Spleen (tissue), 11 donors: Measurements from ENCODE around the gene NUSAP1. TPM values are rescaled to one million over a fixed set of nuclear protein-coding genes. Genes with fewer than 3 reads are reported as not detected.
"Not testable (repeated sequence)": the region's sequence is repeated elsewhere in the genome, so short reads cannot be mapped to it uniquely, and the experiment has no call there.

Experiments
- DNase-seq: peaks from one replicate; pipeline ENCODE4 v3.0.0-alpha.2; 2020
- H3K27ac ChIP-seq, 8 donors: fragments of 200-600 bp; sonication (generic) in 7 of 8; 1 replicate in 4 of 8; 2 replicates in 4 of 8; pipeline versions ENCODE4 v1.5.0 to v1.8.0; 2016 to 2021; ENCODE audit warnings: inconsistent platforms in 4 of 8, mild to moderate bottlenecking in 4 of 8, moderate library complexity in 1 of 8
- H3K27me3 ChIP-seq, 7 donors: fragments of 200-600 bp; sonication (generic) in 6 of 7; replicated peaks in 1 of 7; 1 replicate in 4 of 7; 2 replicates in 3 of 7; pipeline versions ENCODE4 v1.5.0 to v1.8.0; 2016 to 2021; ENCODE audit warnings: inconsistent platforms in 3 of 7, mild to moderate bottlenecking in 1 of 7
- H3K36me3 ChIP-seq, 6 donors: fragments of 200-600 bp; sonication (generic) in 5 of 6; 1 replicate in 4 of 6; 2 replicates in 2 of 6; pipeline versions ENCODE4 v1.5.0 to v1.8.0; 2016 to 2021; ENCODE audit warnings: inconsistent platforms in 2 of 6
- H3K4me1 ChIP-seq, 6 donors: fragments of 200-600 bp; sonication (generic) in 5 of 6; 1 replicate in 3 of 6; 2 replicates in 3 of 6; pipeline versions ENCODE4 v1.5.0 to v1.8.0; 2016 to 2021; ENCODE audit warnings: inconsistent platforms in 3 of 6
- H3K4me3 ChIP-seq, 8 donors: fragments of 200-600 bp; sonication (generic) in 7 of 8; 1 replicate in 4 of 8; 2 replicates in 4 of 8; pipeline versions ENCODE4 v1.5.0 to v1.8.0; 2016 to 2021; ENCODE audit warnings: inconsistent platforms in 4 of 8, mild to moderate bottlenecking in 4 of 8, moderate library complexity in 2 of 8
- H3K9me3 ChIP-seq, 8 donors: fragments of 200-600 bp; sonication (generic) in 7 of 8; 1 replicate in 4 of 8; 2 replicates in 4 of 8; pipeline versions ENCODE4 v1.5.0 to v1.8.0; 2016 to 2021; ENCODE audit warnings: inconsistent platforms in 4 of 8
- POLR2A ChIP-seq, 3 donors: fragments of 450-650 bp; IDR thresholded peaks; one replicate each; pipeline ENCODE4 v1.5.1; 2017; ENCODE audit warnings: antibody characterized with exemption in 3 of 3, mild to moderate bottlenecking in 1 of 3
- POLR2AphosphoS5 ChIP-seq, 3 donors: sonication (generic); formaldehyde crosslinking; IDR thresholded peaks; one replicate each; pipeline ENCODE4 v1.5.1; 2017; ENCODE audit warnings: antibody characterized with exemption in 3 of 3
- WGBS, 5 donors: extraction: QIAGEN DNeasy Blood & Tissue Kit in 3 of 5; methylation state at CpG; one replicate each; pipeline versions ENCODE4 v1.1.5 to v1.1.7; 2013 to 2018; 5-methylcytosine and 5-hydroxymethylcytosine counted together
- intact Hi-C: fragments of 100-400 bp; cut with DNase I; formaldehyde crosslinking; loops from one replicate; pipeline ENCODE4 v1.15.0; 2023; ENCODE audit warnings: low total_unique reads
- polyA plus RNA-seq, 3 donors: library from polyadenylated mRNA; stranded (reverse); fragments of 200-250 nt; gene quantifications; one replicate each; pipeline ENCODE4 v1.2.1, GENCODE V29; 2013
- total RNA-seq, 7 donors: library from RNA; depleted of rRNA in 3 of 7; stranded (reverse); fragments of >200 nt in 3 of 7; fragmentation: NEBNext Ultra II Directional in 4 of 7; extraction: Animal tissue kit (Norgen Biotek cat#: 25700) in 4 of 7; gene quantifications; one replicate each; pipeline versions ENCODE4 v1.1.0 to v1.2.1, GENCODE V29; 2016 to 2021
- TF ChIP-seq, protein P1 (sequence below), 11 experiments: fragments of 200-600 bp in 7 of 11; fragments of 450-650 bp in 4 of 11; sonication (generic) in 4 of 11; IDR thresholded peaks in 8 of 11; conservative IDR thresholded peaks in 3 of 11; 1 replicate in 7 of 11; 2 replicates in 4 of 11; pipeline versions ENCODE4 v1.4.0 to v1.8.0; 2016 to 2021; ENCODE audit warnings: antibody characterized with exemption in 11 of 11, inconsistent platforms in 4 of 11, mild to moderate bottlenecking in 1 of 11
- donor health status: healthy with polysubstance abuse.
- donor health status: DM: no; HTN: no; CAD: no; lungs with moderate emphysema.
- donor health status: DM: no; HTN: no; CAD: no.
- donor health status: Bipolar disorder and iron deficiency.
- donor health status: healthy.
- donor health status: DM: no; HTN: no; CAD: no.
- donor health status: DM: yes; HTN: yes; CAD: no.

NUSAP1 gene
- total and polyA plus RNA-seq, 10 donors: 4.0 to 47.5 (median 17.3) TPM

DNA sequence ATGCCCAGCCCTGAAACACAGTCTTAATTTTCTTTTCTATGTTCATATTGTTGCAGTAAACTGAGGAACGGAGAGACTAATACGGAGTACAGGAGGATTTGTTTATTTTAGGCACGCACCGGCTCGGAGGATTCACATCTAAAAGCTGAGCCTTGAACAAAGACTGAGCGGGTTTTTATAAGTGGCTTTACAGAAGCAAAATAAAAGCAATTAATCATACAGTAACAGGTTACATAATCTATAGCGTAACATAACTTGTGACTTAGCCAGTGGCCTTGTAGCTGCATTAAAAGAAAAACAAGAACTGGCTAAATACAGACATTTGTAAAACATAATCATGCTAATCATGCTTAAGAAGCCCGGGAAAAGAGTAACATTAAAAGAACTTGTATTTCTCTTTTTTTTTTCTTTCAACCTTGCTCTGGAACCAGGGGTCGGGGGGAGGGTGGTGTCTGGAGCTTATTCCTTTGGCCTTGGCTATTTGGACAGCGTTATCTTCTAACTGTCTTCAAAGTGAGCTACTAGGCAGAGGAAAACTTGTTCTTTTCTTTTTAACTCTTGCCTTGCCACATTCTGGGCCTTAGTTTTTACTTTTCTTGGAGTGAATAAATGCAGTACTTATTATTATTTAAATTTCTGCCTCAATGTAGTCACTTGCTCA is 17.5 kb downstream of the NUSAP1 start:
- no peak overlapping the region for H3K27ac ChIP-seq
- TF ChIP-seq, protein P1, sequence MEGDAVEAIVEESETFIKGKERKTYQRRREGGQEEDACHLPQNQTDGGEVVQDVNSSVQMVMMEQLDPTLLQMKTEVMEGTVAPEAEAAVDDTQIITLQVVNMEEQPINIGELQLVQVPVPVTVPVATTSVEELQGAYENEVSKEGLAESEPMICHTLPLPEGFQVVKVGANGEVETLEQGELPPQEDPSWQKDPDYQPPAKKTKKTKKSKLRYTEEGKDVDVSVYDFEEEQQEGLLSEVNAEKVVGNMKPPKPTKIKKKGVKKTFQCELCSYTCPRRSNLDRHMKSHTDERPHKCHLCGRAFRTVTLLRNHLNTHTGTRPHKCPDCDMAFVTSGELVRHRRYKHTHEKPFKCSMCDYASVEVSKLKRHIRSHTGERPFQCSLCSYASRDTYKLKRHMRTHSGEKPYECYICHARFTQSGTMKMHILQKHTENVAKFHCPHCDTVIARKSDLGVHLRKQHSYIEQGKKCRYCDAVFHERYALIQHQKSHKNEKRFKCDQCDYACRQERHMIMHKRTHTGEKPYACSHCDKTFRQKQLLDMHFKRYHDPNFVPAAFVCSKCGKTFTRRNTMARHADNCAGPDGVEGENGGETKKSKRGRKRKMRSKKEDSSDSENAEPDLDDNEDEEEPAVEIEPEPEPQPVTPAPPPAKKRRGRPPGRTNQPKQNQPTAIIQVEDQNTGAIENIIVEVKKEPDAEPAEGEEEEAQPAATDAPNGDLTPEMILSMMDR (IDR thresholded peaks at IDR 0.05 in 8 of 11, conservative IDR thresholded peaks at IDR 0.05 in 3 of 11): no peak
- TF ChIP-seq POLR2AphosphoS5 (IDR thresholded peaks at IDR 0.05) (no peak), POLR2A (IDR thresholded peaks at IDR 0.05) (no peak)
- H3K4me3 ChIP-seq: no peak overlapping the region
- no peak for DNase-seq
- 67 to 82% (median 77%) methylated on average over 10 of the region's 10 CpGs for WGBS, 5 donors
- peaks cover 0 to 98% (median 3%) of the 10 kb centered on the region in 6 donors for H3K36me3 ChIP-seq
- H3K27me3 ChIP-seq: no peaks in the 10 kb centered on the region
- H3K9me3 ChIP-seq: no peaks in the 10 kb centered on the region
- H3K4me1 ChIP-seq: no peaks in the 10 kb centered on the region
- intact Hi-C loops: no loop called here

DNA sequence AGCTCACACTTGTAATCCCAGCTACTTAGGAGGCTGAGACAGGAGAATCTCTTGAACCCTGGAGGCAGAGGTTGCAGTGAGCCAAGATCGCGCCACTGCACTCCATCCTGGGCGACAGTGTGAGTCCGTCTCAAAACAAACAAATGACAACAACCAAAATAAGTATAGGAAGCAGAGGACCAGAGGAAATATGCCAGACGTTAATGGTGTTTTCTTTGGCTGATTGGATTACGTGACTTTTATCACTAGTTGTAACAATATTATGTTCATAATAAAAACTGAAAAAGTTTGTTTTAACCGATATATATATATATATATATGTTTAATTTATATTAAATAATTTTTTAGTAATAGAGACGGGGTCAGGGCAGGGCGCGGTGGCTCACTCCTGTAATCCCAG is 21.7 kb downstream of the NUSAP1 start:
- DNase-seq: no peak
- Histone ChIP-seq H3K27me3 (no peaks in the 10 kb centered on the region), H3K4me3 (no peak overlapping the region), H3K27ac (no peak overlapping the region), H3K4me1 (no peaks in the 10 kb centered on the region), H3K36me3 (peaks cover 0 to 100% (median 3%) of the 10 kb centered on the region in 6 donors), H3K9me3 (no peaks in the 10 kb centered on the region)
- TF ChIP-seq POLR2A (IDR thresholded peaks at IDR 0.05) (no peak), POLR2AphosphoS5 (IDR thresholded peaks at IDR 0.05) (no peak)
- TF ChIP-seq, protein P1 (IDR thresholded peaks at IDR 0.05 in 8 of 11, conservative IDR thresholded peaks at IDR 0.05 in 3 of 11): no peak
- intact Hi-C loops: no loop called here
- 96 to 97% (median 97%) methylated on average over 10 of the region's 10 CpGs for WGBS, 5 donors

DNA sequence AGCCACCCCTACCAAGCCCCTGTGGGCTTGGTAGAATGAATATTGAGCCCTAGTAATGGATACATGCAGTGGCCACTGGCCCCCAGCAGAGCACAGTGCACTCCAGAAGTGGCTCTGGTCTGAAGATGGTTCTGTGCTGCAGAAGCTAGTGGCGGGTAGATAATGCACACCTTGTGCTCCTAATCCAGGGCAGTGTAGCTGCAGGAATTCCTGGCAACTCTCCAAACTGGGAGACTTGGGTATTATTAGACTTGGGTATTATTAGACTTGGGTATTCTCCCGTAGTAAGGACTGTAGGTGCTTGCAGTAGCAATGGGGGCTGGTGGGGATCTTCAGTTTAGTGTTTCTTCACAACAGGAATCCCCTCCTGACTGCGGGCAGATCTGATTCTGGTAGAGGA is 34.7 kb downstream of the NUSAP1 start:
- intact Hi-C loops: no loop called here
- 81 to 100% (median 95%) methylated on average over 3 of the region's 3 CpGs for WGBS, 5 donors
- no peak overlapping the region for H3K4me3 ChIP-seq
- H3K36me3 ChIP-seq: peaks cover 0 to 93% (median 5%) of the 10 kb centered on the region in 6 donors
- DNase-seq: no peak
- no peak overlapping the region for H3K27ac ChIP-seq
- H3K27me3 ChIP-seq: no peaks in the 10 kb centered on the region
- no peak for TF ChIP-seq POLR2AphosphoS5 (IDR thresholded peaks at IDR 0.05)
- TF ChIP-seq, protein P1 (IDR thresholded peaks at IDR 0.05 in 8 of 11, conservative IDR thresholded peaks at IDR 0.05 in 3 of 11): no peak
- no peak for TF ChIP-seq POLR2A (IDR thresholded peaks at IDR 0.05)
- no peaks in the 10 kb centered on the region for H3K9me3 ChIP-seq
- H3K4me1 ChIP-seq: no peaks in the 10 kb centered on the region

DNA sequence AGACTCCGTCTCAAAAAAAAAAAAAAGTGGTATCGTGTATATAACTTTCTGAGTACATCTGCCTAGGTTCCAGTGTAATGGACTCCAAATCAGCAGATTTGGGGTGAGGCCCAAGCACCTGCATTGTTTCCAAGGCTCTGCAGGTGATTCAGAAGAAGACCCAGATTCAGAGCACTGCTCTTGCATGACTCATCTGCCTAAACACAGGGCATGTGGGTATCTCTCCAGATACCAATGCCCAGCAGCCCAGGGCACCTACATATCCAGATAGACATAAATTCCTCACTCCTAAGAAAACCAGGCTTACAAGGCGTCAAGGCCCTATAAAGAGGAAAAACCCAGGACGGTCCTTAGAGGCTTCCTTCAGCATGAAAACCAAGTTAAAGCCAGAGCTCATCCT is 45.3 kb downstream of the NUSAP1 start:
- Histone ChIP-seq H3K27ac (no peak overlapping the region), H3K4me3 (no peak overlapping the region), H3K36me3 (peaks cover 0 to 72% (median 0%) of the 10 kb centered on the region in 6 donors), H3K9me3 (no peaks in the 10 kb centered on the region), H3K27me3 (no peaks in the 10 kb centered on the region), H3K4me1 (no peaks in the 10 kb centered on the region)
- WGBS, 5 donors: 93 to 100% (median 96%) methylated on average over 3 to 4 of the region's 4 CpGs
- no peak for DNase-seq
- intact Hi-C loops: no loop called here
- TF ChIP-seq, protein P1 (IDR thresholded peaks at IDR 0.05 in 8 of 11, conservative IDR thresholded peaks at IDR 0.05 in 3 of 11): no peak
- TF ChIP-seq POLR2AphosphoS5 (IDR thresholded peaks at IDR 0.05) (no peak), POLR2A (IDR thresholded peaks at IDR 0.05) (no peak)

DNA sequence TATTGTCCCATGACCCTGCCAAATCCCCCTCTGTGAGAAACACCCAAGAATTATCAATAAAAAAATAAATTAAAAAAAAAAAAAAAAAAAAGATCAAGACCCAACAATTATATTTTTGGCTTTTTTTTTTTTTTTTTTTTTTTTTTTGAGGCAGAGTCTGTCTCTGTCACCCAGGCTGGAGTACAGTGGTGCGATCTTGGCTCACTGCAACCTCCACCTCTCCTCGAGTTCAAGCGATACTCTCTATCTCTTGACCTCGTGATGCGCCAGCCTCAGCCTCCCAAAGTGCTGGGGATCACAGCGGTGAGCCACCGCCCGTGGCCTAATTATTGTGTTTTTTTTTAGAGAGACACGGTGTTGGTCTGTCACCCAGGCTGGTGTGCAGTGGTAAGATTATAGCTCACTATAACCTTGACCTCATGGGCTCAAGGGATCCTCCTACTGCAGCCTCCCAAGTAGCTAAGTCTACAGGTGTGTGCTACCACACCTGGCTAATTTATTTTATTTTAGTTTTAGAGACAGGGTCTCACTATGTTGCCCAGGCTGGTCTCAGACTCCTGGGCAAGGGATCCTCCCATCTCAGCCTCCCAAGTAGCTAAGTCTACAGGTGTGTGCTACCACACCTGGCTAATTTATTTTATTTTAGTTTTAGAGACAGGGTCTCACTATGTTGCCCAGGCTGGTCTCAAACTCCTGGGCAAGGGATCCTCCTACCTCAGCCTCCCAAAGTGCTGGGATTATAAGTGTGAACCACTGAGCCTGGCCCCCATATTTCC is 51.5 kb downstream of the NUSAP1 start:
- peaks cover 0 to 78% (median 25%) of the 10 kb centered on the region in 6 donors for H3K36me3 ChIP-seq
- H3K27me3 ChIP-seq, H3K27ac ChIP-seq, H3K4me1 ChIP-seq, H3K9me3 ChIP-seq, H3K4me3 ChIP-seq, DNase-seq, intact Hi-C loops: not testable (repeated sequence)
- 88 to 98% (median 96%) methylated on average over 9 of the region's 9 CpGs for WGBS, 5 donors
